ENCODE results near the gene VPS9D1.

The VPS9D1 gene, protein sequence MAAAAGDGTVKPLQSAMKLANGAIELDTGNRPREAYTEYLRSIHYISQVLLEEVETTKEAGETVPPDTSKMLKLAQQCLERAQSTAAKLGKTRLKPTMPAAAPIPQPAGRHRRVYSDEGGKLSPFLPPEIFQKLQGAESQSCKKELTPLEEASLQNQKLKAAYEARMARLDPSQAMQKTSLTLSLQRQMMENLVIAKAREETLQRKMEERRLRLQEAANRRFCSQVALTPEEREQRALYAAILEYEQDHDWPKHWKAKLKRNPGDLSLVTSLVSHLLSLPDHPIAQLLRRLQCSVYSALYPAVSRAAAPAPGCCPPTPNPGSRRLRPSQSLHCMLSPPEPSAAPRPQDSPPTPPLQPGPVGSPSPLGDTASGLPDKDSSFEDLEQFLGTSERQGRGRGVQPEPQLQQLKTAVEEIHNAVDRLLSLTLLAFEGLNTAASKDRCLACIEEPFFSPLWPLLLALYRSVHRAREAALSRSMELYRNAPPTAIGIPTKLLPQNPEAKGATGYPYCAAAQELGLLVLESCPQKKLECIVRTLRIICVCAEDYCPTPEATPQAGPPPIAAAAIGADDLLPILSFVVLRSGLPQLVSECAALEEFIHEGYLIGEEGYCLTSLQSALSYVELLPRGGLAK

DNA sequence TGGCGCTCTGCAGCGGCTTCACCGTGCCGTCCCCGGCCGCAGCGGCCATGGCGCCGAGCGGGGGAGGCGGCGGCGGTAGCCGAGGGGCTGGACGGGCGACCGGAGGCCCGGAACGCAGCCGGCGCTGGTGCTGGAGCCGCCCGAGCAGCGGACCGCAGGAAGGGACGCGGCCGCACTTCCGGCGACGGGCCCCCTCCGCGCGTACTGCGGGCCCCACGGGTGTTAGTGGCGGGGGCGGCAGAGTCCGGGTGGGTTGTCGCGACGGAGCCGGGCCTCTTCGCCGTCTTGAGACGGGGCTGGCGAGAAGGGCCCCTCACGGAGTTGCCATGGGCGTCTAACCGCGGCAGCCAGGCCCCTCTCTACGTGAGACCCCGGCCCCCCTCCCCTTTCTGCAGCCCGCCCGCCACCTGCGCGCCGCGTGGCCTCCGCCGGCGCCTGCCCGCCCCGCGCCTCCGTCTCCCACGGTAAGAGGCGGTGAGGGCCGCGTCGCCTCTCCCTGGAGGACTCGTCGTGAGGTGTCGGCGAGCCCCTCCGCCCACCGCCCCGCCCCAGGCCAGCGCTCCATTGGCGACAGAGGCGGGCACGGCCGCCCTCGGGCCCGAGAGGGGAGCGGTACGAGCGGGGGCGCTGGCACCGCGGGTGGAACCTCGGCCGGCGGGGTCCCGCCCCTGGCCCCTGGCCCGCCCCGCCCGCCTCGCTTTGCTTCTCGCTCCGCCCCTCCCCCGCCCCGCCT, at the start of gene VPS9D1, which contains the start of gene ZNF276:
TSS of gene VPS9D1 (minus strand) at position 86 of the 733 bp plus-strand sequence. CDS start at position 49, 37 bp downstream.
TSS of gene ZNF276 (plus strand) at position 725 of the 733 bp plus-strand sequence. CDS start 104 bp downstream, outside the sequence.
- peak; percentile 83 for DNase-seq (ENCODE audit: low spot score)

DNA sequence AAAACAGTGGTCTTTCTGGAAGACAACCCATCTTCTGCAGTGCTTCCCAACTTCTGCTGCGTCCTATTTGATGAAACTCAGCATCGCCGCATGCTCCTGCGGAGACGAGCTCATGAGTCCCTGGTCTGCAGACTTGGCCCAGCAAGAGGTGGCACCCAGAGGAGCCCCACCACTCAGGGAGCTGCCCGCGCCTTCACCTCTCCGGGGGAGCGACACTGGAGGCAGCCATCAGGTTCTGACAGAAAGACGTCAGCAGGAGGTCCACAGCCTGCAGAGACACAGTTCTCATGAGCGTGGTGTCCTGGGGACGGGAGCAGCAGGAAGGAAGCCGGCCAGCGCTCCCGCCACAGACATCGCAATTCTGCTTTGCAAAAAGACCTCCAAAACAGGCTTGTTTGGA, 49.7 kb upstream of the VPS9D1 start:
- no peak for DNase-seq (ENCODE audit: low spot score)

DNA sequence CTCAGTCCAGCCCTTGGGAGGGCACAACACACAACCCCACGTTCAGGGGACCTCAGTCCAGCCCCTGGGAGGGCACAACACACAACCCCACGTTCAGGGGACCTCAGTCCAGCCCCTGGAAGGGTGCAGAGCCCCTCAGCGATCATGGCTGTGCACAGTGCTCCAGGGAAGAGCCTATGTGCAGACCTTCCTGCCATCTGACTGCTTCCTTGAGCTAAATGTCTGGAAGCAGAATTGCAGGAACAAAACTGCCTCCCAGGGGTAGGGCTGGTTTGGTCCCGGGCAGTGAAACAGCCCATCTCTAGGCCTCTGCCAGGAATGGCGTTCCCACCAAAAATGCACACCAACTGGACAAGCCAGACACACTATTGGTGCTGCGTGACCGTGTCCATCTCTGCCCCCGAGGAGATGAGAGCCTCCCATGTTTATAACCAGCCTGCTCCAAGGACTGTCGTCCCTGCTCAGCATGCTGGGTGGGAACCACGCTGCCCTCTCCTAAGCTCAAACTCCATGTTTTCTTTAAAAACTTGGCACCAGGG, 44.7 kb upstream of the VPS9D1 start:
- no peak for DNase-seq (ENCODE audit: low spot score)

DNA sequence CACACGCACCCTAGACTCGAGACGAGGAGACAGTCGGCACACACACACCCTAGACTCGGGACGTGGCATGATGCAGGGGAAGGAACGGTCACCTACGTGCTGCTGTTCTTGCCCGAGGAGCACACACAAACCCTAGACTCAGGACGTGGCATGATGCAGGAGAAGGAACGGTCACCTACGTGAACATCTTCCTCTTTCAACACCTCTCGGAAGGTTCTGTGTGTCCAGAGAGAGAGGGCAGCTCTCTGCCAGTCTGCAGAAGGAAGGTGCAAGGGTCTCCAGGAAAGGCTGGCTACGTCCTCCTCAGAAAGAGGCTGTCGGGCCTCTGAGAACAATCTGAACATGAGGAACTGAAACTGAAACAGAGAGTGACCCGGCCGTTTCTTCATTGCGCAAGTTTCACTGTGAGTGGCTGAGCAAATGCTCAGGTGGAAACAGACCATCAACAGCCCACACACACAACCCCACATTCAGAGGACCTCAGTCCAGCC, 44.1 kb upstream of the VPS9D1 start:
- peak; percentile 57 for DNase-seq (ENCODE audit: low spot score)

DNA sequence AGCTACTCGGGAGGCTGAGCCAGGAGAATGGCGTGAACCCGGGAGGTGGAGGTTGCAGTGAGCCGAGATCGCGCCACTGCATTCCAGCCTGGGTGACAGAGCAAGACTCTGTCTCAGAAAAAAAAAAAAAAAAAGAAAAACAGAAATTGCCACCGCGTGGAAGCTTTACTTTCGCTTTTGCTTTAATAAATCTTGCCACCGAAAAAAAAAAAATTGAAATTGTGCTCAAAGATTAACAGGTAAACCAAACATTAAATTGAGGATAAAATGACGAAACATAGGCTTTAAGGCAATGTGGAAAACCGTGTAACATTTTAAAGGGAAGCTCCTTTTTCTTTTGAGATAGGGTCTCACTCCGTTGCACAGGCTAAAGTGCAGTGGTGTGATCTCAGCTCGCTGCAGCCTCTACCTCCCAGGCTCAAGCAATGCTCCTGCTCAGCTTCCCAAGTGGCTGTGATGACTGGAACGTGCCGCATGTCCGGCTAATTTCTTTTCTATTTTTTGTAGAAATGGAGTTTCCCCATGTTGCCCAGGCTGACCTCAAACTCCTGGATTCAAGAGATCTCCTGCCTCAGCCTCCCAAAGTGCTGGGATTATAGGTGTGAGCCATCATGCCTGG, 40.7 kb upstream of the VPS9D1 start:
- no peak for DNase-seq (ENCODE audit: low spot score)

DNA sequence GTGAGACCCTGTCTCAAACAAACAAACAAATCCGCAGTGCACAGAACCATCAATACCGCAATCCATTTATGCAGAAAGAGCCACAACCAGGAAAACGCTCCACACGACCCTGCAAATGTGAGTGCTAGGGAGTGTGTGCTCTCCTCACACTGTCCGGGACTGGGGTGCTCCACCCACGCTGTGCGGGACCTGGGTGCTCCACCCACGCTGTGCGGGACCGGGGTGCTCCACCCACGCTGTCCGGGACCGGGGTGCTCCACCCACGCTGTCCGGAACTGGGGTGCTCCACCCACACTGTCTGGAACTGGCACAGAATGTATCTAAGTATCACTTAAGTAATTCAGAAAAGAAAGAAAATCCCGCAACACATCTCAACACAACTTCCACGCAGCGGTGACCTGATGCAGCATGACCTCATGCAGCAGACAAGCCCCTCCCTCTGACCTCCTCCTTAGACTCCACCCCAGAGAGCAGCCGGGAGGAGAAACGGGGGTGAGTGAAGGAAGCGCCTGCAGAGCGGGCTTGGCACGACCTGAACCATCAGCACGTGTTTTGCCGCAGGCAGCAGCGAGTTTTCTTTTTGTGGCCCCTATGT, 39.1 kb upstream of the VPS9D1 start:
- peak; percentile 25 for DNase-seq (ENCODE audit: low spot score)

DNA sequence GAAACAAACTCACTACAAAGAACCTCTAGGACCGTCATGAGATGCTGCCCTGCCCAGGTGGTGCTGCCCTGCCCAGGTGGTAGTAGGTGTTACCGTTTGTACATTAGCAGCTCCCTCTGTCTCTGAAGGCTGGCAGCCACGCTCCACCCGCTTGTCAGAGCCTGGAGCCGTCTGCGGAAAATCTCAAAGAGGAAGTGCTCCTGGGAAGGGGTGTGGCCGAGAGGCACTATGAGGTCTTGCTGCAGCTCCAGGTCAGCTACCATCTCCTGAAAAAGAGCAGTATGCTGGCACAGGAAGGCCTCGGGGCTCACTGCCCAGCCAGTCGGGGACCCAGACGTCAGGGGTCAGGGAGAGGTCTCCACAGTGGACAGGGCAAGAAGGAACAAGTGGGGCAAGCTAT, 28.9 kb upstream of the VPS9D1 start:
- DNase-seq (ENCODE audit: low spot score) = no peak

DNA sequence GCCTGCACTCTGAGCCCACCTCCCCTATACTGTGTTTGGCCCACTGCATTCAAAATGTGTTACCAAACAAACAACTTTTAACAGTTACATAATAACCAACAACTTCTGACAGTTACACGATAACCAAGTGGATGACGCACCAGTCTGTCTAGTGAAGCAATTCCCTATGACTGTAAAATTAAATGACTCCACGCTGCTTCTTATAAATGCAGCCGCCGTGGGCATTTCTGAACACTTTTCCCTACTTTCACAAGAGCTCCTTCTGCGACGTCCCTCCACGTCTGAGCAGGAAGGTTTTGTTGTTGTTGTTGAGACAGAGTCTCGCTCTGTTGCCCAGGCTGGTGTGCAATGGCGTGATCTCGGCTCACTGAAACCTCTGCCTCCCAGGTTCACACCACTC, 28.2 kb upstream of the VPS9D1 start:
- DNase-seq (ENCODE audit: low spot score) = no peak

DNA sequence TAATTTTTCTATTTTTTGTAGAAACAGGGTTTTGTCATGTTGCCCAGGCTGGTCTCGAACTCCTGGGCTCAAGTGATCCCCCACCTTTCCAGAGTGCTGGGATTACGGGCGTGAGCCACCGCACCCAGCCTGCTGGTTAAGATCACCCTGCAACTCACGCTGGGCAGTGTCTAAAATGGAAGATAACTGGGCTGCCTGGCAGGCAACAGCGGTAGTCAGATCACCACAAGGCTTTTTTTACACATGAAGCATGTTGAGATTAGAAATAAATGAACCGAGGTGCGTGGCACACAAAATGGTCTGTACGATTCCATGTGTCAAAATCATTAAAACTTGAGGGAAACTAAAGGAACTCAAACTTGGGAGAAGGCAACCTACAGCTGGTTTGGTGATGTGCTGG, 27.4 kb upstream of the VPS9D1 start:
- no peak for DNase-seq (ENCODE audit: low spot score)

DNA sequence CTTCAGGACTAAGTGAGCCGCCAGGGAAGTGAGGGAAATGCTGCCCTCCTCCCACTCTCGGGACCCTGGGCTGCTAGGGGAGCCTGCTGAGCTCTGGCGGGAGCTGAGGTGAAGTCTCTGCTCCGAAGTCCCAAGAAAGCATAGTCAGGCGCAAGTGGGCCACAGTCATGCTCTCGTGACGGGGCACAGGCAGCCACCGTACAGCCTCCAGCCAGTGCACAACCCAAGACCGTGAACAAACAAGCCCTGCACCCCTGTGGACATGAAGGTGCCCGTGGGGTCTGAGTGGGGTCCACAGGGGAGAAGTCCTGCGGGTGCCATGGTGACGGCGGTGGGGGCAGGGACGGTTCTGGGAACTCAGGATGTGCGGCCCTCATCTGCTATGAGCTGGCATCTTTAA, 25.3 kb upstream of the VPS9D1 start:
- DNase-seq (ENCODE audit: low spot score) = no peak

DNA sequence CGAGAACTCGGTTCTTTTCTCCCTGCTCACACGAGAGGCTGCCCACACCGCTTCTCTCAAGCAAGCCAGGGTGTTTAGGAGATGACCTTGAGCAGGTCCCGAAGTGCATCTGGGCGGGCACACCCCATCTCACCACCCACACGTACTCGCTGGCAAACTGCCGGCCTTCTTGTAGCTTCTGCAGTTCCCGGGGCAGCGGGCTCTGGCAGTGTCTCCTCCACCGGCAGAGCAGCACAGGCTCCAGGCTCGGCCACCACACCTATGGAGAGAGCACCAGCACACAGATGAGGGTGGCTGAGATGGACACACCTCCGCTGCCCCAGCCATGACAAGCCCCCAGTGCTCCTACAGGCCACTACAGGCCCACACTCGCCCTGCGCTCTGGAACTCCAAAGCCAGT, 24.1 kb upstream of the VPS9D1 start:
- DNase-seq (ENCODE audit: low spot score) = no peak

DNA sequence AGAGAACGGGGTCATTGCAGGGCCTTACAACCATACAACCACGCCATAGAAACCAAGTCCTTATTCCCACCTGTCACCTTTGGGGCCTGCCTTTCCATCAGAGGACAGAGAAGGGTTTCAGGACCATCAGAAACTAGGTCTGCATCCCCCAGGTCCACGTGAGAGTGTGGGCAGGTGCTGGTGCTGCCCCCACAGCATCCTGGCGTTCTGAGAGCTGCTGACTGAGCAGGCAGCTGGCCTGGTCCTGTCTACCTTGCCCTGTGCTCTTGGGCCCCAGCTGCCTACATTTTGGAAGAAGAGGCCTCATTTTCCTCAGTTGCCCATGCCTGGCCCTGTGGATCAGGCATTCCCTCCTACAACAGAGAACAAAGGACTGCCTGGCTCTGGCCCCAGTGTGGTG, 22.2 kb upstream of the VPS9D1 start:
- DNase-seq (ENCODE audit: low spot score) = no peak

DNA sequence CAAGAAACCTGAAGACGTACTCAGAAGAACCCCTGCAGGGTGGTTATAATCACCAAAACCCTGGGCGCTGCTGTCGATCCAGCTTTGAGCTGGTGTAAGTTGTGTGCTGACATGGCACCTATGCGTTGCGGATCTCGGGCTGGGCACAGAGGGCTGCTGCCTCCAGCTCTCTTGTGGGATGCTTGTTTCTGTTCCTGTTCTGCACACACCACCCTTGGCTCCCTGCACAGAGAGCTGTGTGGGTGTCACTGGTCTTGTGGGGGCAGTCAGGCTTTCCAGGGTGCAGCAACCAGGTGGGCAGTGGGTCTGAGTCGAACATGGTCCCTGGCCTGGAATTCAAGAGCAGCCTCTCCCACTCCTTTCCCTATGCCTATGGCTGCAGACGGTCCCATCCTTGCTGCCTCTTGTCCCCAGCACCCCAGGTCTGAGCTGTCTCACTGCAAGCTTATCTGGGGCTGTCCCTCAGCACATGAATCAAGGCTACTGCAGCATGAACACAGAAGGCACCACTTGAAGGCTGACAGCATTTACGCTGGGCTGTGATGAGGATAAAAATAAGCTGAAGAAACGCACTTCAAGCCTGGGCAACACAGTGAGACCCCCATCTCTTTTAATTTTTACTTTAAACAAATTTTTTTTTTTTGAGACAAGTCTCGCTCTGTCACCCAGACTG, 20.8 kb upstream of the VPS9D1 start:
- DNase-seq (ENCODE audit: low spot score) = no peak

DNA sequence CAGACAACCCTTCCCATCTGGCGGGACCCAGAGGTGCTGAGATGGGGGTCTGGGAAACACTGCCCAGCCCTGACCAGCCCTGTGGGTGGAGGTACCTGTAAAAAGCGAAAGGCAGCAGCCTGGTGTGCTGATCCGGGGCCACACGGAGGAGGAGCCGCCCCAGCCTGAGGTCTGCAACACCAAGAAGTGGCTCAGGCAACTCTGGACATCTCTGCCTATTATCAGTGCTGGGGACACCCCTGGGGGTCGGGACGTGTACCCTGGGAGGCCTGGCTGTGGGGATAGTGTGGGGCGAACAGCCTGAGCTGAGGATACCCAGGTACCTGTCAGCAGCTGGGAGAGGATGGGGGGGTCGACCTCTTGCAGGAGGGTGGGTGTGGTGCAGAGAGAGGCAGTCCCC, 18.7 kb upstream of the VPS9D1 start:
- no peak for DNase-seq (ENCODE audit: low spot score)

DNA sequence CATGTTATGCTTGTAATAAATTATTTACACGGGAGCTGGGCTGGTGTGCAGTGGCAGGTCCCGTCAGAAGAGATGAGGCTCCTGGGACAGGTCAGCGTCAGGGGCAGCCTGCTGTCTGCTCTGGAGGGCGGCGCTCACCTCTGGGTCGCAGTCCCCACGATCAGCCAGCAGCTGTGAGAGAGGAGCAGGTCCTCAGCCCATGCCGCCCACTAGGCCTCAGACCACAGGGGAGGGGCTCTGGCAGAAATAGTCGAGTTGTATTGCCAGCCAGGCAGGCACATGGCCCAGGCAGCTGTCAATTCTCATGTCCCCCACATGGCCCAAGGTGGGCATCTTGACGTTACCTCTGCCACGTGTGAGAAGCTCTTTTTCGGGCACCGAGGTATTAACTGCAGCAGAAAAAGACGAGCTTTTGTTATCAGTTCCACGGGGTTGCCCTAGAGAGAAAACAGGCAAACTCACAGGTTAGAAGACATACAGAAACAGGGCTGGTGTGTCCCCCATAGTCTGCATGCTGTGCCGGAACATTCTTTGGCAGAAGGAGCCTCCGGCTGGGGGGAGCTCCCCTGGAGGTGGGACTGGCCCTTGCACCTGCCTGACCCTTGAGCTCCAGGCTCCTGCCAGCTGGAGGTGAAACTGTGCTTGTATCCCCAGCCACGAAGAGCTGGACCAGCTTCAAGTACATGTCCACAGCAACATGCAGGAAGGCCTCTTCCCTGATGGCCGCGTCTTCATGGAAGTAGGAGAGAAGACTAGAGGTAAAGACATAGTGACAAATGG, 18.0 kb upstream of the VPS9D1 start:
- DNase-seq (ENCODE audit: low spot score) = no peak

DNA sequence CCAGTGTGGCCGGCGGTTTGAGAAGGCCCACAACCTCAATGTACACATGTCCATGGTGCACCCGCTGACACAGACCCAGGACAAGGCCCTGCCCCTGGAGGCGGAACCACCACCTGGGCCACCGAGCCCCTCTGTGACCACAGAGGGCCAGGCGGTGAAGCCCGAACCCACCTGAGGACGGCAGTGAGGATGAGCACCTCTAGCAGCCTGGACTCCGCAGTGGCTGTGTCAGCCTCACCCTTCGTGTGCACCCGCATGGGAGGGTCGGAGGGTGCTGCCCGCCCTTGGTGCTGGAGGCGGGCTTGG, 17.3 kb upstream of the VPS9D1 start:
- no peak for DNase-seq (ENCODE audit: low spot score)

DNA sequence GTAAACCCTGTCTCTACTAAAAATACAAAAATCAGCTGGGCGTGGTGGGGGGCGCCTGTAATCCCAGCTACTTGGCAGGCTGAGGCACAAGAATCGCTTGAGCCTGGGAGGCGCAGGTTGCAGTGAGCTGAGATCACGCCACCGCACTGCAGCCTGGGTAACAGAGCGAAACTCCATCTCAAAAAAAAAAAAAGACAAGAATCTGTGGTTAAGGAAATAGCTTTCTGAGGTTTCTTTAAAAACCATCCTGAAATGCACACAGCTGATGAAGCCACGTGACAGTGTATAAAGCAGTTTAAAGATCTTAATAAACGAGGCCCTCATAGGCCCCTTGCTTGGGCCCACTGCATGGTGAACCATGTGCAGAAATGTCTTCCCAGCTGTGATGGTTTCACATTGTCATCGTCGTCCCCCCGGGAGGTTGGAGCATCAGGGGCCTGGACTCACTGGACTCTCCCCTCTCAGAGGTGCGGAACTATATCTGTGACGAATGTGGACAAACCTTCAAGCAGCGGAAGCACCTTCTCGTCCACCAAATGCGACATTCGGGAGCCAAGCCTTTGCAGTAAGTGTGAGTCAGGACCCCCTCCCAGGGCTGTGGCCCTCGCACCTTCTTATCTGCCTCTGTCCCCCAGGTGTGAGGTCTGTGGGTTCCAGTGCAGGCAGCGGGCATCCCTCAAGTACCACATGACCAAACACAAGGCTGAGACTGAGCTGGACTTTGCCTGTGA, 16.8 kb upstream of the VPS9D1 start:
- peak; percentile 56 for DNase-seq (ENCODE audit: low spot score)

DNA sequence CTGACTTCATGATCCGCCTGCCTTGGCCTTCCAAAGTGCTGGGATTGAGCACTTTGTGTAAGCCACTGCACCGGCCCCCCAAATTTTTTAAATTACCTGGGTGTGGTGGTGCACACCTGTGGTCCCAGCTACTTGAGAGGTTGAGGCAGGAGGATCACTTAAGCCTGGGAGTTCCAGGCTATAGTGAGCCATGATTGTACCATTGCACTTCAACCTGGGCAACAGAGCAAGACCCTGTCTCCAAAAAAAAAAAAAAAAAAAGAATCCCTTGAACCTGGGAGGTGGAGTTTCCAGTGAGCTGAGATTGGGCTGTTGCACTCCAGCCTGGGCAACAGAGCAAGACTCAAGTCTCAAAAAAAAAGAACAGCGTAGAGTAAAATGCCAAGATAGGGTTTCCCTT, 15.9 kb upstream of the VPS9D1 start:
- DNase-seq (ENCODE audit: low spot score) = no peak

DNA sequence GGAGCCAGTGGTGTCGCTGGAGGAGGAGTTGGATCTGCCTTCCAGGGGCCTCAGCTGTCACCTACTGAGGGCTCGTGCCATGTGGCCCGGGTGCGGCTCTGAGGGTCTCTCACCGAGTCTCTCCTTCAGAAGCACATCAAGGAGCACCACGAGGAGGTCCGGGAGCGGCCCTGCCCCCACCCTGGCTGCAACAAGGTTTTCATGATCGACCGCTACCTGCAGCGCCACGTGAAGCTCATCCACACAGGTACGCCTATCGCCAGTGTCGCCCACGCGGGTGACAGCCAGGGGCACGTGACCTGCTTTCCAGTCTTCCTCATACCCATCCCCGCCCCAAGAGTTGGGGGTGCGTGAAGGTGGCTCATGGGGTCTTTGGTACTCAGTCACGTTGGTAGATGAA, 13.1 kb upstream of the VPS9D1 start:
- DNase-seq (ENCODE audit: low spot score) = no peak

DNA sequence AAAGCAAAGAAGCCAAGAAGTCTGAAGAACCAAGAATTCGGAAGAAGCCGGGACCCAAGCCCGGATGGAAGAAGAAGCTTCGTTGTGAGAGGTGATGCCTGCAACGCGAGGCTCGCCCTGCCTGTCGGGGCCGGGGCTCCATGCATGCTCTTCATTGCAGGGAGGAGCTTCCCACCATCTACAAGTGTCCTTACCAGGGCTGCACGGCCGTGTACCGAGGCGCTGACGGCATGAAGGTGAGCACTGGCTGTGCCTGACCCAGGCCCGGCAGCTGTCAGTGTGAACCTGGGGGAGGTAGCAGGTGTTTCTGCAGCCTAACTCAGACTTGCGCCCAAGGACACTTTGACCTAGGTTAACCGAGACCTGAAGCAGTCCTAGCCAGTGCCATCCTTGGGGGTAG, 12.6 kb upstream of the VPS9D1 start:
- DNase-seq (ENCODE audit: low spot score) = no peak

Measured in CD4-positive, alpha-beta T cell treated with Interleukin-15 for 4 hours (primary cell).